GM12872 (cell line): Measurements from ENCODE around the gene SLX9.

ENCODE experiments used
- CTCF ChIP-seq: IDR thresholded peaks from 3 replicates; pipeline ENCODE4 v1.5.1; 2011; ENCODE audit warnings: low read depth, mild to moderate bottlenecking, low read length, moderate library complexity; ENCODE audit not compliant: insufficient read depth

SLX9 gene

GRCh38 chr21:44967082-44968047, 27.5 kb downstream of the SLX9 start:
- TF ChIP-seq CTCF: no peak

- no peak for TF ChIP-seq CTCF
Observed at GRCh38 chr21:44969066-44969670, 29.3 kb downstream of the SLX9 start.

GRCh38 chr21:44969931-44970755, 30.3 kb downstream of the SLX9 start:
- TF ChIP-seq CTCF: no peak

- TF ChIP-seq CTCF: no peak
Observed at GRCh38 chr21:44970766-44971671, 31.2 kb downstream of the SLX9 start.

- no peak for TF ChIP-seq CTCF
Observed at GRCh38 chr21:44971672-44971995, 31.8 kb downstream of the SLX9 start.

GRCh38 chr21:44972301-44972814, 32.5 kb downstream of the SLX9 start:
- 0 out of 3 replicates have a peak, but pooled peaks have one; percentile 8 for TF ChIP-seq CTCF
